AG20443 (cell line): ENCODE results near the gene TARS1.
"Not testable (repeated sequence)": the region's sequence is repeated elsewhere in the genome, so short reads cannot be mapped to it uniquely, and the experiment has no call there.

Source experiments
- DNase-seq: peaks from one replicate; pipeline ENCODE4 v3.0.0; 2012; ENCODE audit warnings: low spot score, mixed read lengths

Gene TARS1

DNA sequence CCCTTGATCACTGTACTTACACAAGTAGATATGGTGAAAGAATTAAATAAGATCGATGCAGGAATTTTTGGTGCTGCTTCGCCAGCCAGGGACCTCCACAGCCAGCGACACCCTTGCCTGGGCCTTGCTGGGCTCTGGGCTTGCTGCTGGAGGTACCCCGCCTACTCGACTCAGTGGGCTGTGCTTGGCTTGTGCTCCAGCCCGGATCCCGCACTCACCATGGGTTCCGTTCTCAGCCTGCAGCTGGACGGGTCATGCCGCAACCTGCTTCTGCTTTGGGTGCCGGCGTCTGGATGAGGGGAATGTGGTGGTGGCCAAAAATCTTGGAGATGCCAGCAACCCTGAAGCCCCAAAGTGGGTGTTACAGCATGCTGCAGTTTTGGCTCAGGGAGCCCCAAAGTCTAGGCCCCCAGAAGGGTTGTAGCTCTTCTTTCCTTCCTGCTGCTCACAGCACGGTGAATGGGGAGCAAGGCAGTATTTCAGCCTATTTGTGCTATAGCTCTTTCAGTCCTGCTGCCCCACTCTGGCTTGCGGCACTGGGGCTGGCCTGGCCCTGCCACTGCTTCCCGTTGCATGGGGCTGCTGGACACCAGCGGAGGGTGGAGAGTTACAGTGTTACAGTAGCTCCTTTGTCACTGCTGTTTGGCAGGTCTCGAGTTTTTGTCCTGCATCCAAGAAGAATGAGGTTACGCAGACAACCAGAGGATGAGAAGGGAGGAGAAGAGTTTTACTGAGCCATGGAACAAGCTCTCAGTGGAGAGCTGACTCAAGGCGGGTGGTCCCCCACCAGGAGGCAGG lies 48.0 kb downstream of the TARS1 start:
- no peak for DNase-seq

DNA sequence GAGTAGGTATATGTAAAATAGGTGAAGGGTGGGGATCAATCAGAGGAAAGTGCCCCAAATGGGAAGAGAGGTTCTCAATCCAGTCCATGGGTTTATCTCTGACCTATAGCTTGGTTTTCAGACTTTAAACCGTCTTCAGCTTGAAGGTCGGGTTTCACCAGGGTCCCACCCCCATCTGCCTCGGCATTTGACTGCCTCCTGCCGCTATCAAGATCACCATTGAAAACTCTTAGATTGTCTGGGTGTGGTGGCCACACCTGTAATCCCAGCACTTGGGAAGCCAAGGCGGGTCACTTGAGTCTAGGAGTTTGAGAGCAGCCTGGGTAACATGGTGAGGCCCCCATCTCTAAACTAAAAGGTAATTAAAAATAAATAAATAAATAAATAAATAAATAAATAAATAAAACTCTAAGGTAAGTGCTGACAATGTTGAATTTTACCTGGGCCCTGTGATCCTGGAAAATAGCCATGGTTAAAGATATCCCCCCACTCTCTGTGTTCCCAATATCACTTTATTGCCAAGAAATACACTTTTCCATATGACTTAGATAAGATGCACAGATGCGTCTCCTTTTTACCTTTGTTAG lies 48.8 kb downstream of the TARS1 start:
- no peak for DNase-seq

- DNase-seq, result no peak
Measured at GRCh38 chr5:33490071-33490665, 49.4 kb downstream of the TARS1 start.

GRCh38 chr5:33491941-33492340 lies 51.2 kb downstream of the TARS1 start:
- no peak for DNase-seq

DNA sequence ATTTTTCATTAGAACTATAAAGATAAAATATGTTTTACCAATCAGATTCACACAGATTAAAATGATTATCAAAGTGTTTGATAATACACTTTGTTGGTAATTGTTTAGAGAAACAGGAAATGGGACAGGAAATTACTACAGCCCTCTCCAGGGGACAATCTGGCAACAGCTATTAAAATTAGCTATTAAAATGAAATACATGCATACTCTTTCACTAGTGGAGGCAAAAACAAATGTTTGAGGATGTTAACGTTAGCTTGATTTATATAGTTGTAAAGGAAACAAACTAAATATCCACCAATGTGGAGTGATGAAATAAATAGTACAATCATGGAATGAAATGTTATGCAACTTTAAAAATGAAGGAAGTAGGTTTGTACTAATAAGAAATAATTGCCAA lies 53.7 kb downstream of the TARS1 start:
- no peak for DNase-seq

- no peak for DNase-seq
Measured at GRCh38 chr5:33501260-33501659, 60.5 kb downstream of the TARS1 start.

DNA sequence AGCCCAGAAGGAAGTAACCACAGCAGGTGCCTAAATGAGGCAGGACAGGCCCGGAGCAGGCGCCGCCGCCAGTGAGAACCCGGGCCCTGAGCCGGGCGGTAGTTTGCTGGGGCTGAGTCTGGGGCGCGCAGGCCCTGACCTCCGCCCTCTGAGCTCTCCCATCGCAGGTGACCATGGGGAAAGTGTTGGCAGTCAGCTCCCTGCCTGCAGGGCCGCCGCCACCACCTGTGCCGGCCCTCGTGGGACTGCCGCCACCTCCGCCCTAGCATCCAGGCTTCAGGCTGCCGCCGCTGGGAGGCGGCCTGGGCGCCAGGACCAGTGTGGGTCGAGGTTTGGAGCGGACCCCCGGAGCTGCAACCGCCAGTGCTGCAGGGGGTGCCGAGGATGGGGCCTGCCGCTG lies 61.1 kb downstream of the TARS1 start:
- no peak for DNase-seq

DNA sequence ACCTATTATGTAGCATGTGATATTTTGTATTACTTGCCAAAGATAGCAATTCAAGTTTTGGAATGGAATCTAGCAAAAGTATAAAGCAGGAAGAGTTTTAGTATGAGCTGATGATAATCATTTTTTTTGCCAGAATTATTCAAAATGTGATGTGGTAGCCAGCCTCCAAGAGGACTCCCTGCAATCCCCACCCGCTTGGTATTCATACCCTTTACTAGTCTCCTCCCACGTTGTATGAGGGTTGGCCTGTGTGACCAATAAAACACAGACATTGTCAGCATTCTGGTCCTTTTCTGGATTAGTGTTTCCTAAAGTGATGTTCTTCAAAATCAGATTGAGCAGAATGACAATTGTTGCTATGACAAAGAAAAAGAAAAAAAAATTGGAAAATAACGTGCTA lies 63.8 kb downstream of the TARS1 start:
- no peak for DNase-seq

GRCh38 chr5:33507426-33507825 lies 66.7 kb downstream of the TARS1 start:
- no peak for DNase-seq

- no peak for DNase-seq
Measured at GRCh38 chr5:33509036-33509435, 68.3 kb downstream of the TARS1 start.

GRCh38 chr5:33513462-33514185 lies 72.9 kb downstream of the TARS1 start:
- DNase-seq, result no peak

DNA sequence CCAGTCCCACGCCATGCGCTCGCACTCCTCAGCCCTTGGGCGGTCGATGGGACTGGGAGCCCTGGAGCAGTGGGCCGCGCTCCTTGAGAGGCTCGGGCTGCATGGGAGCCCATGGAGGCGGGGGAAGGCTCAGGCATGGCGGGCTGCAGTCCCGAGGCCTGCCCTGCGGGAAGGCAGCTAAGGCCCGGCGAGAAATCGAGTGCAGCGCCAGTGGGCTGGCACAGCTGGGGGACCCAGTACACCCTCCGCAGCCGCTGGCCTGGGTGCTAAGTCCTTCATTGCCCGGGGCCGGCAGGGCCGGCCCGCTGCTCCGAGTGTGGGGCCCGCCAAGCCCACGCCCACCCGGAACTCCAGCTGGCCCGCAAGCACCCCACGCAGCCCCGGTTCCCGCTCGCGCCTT lies 74.6 kb downstream of the TARS1 start:
- not testable (repeated sequence) for DNase-seq

GRCh38 chr5:33516421-33516820 lies 75.7 kb downstream of the TARS1 start:
- DNase-seq, result no peak
